Glutamatergic neuron (in vitro differentiated cells): Measurements from ENCODE around the gene TNFSF12. TPM values are rescaled to one million over a fixed set of nuclear protein-coding genes. Genes with fewer than 3 reads are reported as not detected.

Source experiments
- DNase-seq: peaks from one replicate; pipeline ENCODE4 v3.0.0; 2022
- H3K27ac Mint-ChIP-seq: one replicate; pipeline ENCODE4 v1.8.0; 2020; ENCODE audit warnings: mild to moderate bottlenecking, mixed read lengths, inconsistent platforms; ENCODE audit not compliant: unreplicated experiment
- H3K27me3 Mint-ChIP-seq: one replicate; pipeline ENCODE4 v1.8.0; 2020; ENCODE audit warnings: mild to moderate bottlenecking, moderate library complexity, mixed read lengths, inconsistent platforms; ENCODE audit not compliant: unreplicated experiment
- H3K36me3 Mint-ChIP-seq: one replicate; pipeline ENCODE4 v1.8.0; 2020; ENCODE audit warnings: mild to moderate bottlenecking, mixed read lengths, inconsistent platforms; ENCODE audit not compliant: unreplicated experiment
- H3K4me1 Mint-ChIP-seq: one replicate; pipeline ENCODE4 v1.8.0; 2020; ENCODE audit warnings: mild to moderate bottlenecking, low read depth, mixed read lengths, inconsistent platforms; ENCODE audit not compliant: unreplicated experiment
- H3K4me3 Mint-ChIP-seq: one replicate; pipeline ENCODE4 v1.8.0; 2020; ENCODE audit warnings: mild to moderate bottlenecking, mixed read lengths, inconsistent platforms; ENCODE audit not compliant: unreplicated experiment
- H3K9me3 Mint-ChIP-seq: one replicate; pipeline ENCODE4 v1.8.0; 2020; ENCODE audit warnings: mild to moderate bottlenecking, moderate library complexity, mixed read lengths, inconsistent platforms; ENCODE audit not compliant: unreplicated experiment
- CTCF ChIP-seq: fragments of 200-600 bp; sonication (generic); IDR thresholded peaks from one replicate; pipeline ENCODE4 v1.5.0; 2021; ENCODE audit not compliant: partially characterized antibody, unreplicated experiment
- total RNA-seq: library from RNA; stranded (reverse); fragmentation: NEBNext Ultra II Directional; extraction: Animal tissue kit (Norgen Biotek cat#: 25700); gene quantifications from one replicate; pipeline ENCODE4 v1.2.1, GENCODE V29; 2021; ENCODE audit not compliant: unreplicated experiment

Gene TNFSF12
- total RNA-seq, 1 donor from 2014 or later = 0.83 TPM

GRCh38 chr17:7503521-7503920 is 45.3 kb upstream of the TNFSF12 start:
- Mint-ChIP-seq H3K27ac (no peak overlapping the region), H3K4me1 (no peaks in the 10 kb centered on the region), H3K9me3 (peaks cover 4% of the 10 kb centered on the region), H3K27me3 (no peaks in the 10 kb centered on the region), H3K36me3 (peaks cover 11% of the 10 kb centered on the region), H3K4me3 (no peak overlapping the region)
- TF ChIP-seq CTCF = no peak
- no peak for DNase-seq

- peaks cover 11% of the 10 kb centered on the region for H3K36me3 Mint-ChIP-seq
- no peak overlapping the region for H3K4me3 Mint-ChIP-seq
- H3K27ac Mint-ChIP-seq = no peak overlapping the region
- H3K4me1 Mint-ChIP-seq = no peaks in the 10 kb centered on the region
- no peak for TF ChIP-seq CTCF
- H3K9me3 Mint-ChIP-seq = peaks cover 8% of the 10 kb centered on the region
- peaks cover 2% of the 10 kb centered on the region for H3K27me3 Mint-ChIP-seq
- DNase-seq = no peak
These were observed 40.7 kb upstream of the TNFSF12 start for GRCh38 chr17:7508145-7508544.

GRCh38 chr17:7508846-7509245 is 40.0 kb upstream of the TNFSF12 start:
- no peak for DNase-seq
- no peak for TF ChIP-seq CTCF
- Mint-ChIP-seq H3K27me3 (peaks cover 2% of the 10 kb centered on the region), H3K4me3 (no peak overlapping the region), H3K9me3 (peaks cover 8% of the 10 kb centered on the region), H3K27ac (no peak overlapping the region), H3K36me3 (peaks cover 8% of the 10 kb centered on the region), H3K4me1 (no peaks in the 10 kb centered on the region)

- Mint-ChIP-seq H3K27me3 (peaks cover 2% of the 10 kb centered on the region), H3K4me1 (no peaks in the 10 kb centered on the region)
These were observed 38.9 kb upstream of the TNFSF12 start for GRCh38 chr17:7509937-7510336.

GRCh38 chr17:7511108-7511507 is 37.8 kb upstream of the TNFSF12 start:
- no peak for DNase-seq
- Mint-ChIP-seq H3K27me3 (peaks cover 2% of the 10 kb centered on the region), H3K36me3 (no peaks in the 10 kb centered on the region), H3K27ac (no peak overlapping the region), H3K4me1 (no peaks in the 10 kb centered on the region), H3K4me3 (no peak overlapping the region), H3K9me3 (peaks cover 6% of the 10 kb centered on the region)
- no peak for TF ChIP-seq CTCF

More at GRCh38 chr17:7509937-7510336, 38.9 kb upstream of the TNFSF12 start:
- no peak for TF ChIP-seq CTCF
- H3K9me3 Mint-ChIP-seq = peaks cover 8% of the 10 kb centered on the region
- no peak for DNase-seq
- H3K4me3 Mint-ChIP-seq = no peak overlapping the region
- no peak overlapping the region for H3K27ac Mint-ChIP-seq
- H3K36me3 Mint-ChIP-seq = peaks cover 5% of the 10 kb centered on the region
